ENCODE measurements around the gene SRGAP1.

Gene SRGAP1

DNA sequence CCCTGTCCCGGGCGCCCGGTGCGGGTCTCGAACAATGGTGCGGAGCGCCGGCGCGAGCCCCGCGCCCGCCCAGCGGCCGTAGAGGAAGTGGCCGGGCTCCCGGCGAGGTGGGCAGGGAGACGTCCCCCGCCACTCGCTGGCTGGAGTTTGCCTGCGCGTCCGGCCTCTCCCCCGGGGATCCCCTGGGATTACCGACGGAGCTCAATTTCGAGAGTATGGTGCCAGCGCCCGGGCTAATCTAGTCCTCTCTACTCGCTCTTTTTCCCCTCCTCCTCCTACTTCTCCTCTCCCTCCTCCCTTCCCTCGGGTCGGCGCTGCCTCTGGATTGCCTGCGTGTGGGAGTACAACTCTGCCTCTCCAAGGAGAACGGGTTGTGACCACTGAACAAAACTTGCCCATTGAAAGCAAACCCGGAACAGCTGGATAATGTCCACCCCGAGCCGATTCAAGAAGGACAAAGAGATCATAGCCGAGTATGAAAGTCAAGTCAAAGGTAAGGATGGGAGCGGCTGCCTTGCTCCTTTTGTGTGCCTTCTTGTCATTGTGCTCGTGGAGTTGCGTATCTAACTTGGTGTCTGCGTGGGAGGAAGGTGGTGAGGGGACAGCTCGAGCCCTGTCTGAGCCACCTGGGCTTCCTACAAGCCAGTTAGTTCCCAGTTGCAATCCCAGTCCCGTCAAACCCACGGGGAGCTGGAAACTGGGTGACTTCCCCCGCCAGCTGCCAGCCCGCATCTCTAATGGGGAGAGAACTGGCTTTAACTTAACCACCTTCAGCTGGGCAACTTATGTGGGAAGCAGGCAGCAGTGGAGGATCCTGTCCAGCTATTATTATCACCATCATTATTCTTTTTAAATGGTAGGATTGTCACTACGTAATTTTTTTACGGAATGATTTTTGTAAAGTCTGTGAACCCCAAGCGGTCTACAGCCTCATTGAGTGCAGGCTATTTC, at the start of gene SRGAP1:
SRGAP1 (plus strand) TSS at position 310 of the 951 bp plus-strand sequence; CDS start at position 427, 117 bp downstream.
- no peak for DNase-seq (ENCODE audit: low read depth in 2 of 2, low spot score in 1 of 2)

DNA sequence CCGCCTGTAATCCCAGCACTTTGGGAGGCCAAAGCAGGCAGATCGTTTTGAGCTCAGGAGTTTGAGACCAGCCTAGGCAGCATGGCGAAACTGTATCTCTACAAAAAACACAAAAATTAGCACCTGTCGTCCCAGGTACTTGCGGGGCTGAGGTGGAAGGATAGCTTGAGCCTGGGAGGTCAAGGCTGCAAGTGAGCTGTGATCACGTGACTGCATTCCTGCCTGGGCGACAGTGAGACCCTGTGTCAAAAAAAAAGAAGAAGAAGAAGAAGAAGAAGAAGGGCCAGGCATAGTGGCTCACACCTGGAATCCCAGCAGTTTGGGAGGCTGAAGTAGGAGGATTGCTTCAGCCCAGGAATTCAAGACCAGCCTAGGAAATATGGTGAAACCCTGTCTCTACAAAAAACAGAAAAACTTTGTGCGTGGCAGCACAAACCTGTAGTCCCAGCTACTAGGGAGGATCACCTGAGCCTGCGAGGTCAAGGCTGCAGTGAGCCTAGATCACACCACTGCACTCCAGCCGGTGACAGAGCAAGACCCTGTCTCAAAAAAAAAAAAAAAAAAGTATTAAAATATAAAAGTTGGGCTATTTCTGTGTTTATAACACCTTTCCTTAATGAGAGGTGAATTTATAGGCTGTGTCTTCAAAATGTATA, 49.3 kb upstream of the SRGAP1 start:
- no peak for DNase-seq (ENCODE audit: low read depth in 2 of 2, low spot score in 1 of 2)

DNA sequence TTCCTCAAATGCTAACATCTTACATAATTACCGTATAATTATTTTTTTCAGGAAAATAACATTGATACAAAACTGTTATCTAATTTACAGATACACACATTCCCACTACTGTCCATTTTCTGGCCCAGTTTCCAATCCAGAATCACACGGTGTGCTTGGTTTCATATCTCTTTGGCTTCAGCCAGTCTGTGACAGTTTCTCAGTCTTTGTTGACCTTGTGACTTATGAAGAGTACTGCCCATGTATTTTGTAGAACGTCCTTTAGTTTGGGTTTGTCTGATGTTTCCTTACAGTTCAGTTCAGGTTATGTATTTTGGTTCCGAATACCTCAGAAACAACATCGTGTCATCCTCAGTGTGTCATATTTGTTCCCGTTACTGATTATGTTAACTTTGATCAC, 48.6 kb upstream of the SRGAP1 start:
- no peak for DNase-seq (ENCODE audit: low read depth in 2 of 2, low spot score in 1 of 2)

DNA sequence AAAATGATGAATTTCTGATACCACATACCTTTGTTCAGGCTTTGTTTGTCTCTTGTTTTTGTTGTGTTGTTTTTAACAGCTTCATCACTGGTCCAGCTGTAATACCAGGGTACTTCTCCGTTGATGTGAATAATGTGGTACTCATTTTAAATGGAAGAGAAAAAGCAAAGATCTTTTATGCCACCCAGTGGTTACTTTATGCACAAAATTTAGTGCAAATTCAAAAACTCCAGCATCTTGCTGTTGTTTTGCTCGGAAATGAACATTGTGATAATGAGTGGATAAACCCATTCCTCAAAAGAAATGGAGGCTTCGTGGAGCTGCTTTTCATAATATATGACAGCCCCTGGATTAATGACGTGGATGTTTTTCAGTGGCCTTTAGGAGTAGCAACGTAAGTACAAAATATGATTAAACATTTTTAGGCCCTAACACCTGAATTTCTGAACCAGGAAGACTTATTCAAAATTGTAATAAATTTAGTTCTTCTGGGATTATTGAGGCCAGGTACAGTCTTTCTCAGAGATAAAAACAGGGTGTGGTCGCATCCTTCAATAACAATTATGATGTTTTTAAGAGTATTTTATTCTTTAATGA, 42.4 kb upstream of the SRGAP1 start:
- DNase-seq (ENCODE audit: low read depth in 2 of 2, low spot score in 1 of 2): no peak

DNA sequence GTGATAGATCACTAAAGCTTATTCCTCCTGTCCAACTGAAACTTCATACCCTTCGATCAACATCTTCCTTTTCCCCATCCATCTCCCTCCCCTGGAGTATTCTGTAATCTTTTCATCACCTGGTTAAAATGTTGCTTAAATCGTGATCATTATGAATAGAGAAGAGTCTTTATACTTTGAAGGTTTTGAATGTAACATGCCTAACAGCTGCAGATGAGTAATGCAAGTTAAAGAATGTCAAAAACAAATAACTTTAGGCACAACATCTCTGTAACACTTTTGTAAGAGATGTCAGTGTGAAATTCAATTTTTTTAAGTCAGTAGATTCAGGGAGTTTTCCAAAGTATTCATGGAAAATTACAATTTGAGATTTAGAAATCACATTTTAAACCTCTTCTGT, 39.8 kb upstream of the SRGAP1 start:
- DNase-seq (ENCODE audit: low read depth in 2 of 2, low spot score in 1 of 2): no peak

DNA sequence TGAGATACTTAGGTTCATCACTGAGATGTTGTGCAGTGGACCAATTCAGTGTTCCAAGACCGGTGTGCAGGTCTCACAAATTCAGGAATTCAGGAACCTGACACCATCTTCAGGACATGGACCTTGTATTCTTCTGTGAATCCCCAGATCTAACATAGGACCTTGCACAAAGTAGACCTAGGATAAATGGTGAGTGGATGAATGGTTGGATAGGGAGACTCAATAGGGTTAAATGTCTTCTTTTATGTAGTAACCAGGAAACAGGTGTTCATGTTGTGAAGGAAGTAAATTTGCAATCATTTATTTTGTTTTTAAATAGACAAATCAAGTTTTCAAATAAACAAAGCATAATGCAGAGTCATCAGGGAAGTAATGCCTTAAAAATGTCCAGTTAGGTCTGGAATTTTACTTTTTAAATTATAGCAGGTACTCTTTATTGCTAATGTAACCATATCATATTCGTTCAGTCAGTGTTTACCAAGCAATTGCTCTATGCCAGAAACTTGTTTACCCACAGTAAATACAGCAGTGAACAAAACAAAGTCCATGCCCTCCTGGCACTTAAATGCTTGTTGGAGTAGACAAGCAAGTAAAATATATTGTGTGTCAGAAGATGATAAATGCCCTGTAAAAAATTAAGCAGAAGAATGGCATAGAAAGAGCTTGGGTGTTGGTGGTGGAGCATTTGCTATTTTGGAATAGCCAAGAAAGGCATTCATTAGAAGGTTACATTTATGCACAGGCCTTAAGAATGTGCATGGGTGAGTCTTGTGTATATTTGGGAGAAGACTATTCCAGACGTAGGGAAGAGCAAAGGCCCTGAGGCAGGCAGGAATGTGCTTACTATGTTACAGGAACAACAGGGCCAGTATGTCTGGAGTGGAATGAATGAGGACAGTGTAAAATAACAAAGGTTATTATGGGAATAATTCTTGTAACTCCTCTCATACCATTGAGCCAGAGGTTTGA, 38.5 kb upstream of the SRGAP1 start:
- no peak for DNase-seq (ENCODE audit: low read depth in 2 of 2, low spot score in 1 of 2)

DNA sequence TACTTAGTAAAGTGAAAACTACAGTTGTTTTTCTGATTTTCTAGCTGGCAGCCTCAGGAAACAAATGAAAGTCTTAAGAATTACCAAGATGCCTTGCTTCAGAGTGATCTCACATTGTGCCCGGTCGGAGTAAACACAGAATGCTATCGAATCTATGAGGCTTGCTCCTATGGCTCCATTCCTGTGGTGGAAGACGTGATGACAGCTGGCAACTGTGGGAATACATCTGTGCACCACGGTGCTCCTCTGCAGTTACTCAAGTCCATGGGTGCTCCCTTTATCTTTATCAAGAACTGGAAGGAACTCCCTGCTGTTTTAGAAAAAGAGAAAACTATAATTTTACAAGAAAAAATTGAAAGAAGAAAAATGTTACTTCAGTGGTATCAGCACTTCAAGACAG, 35.9 kb upstream of the SRGAP1 start:
- DNase-seq (ENCODE audit: low read depth in 2 of 2, low spot score in 1 of 2): no peak

DNA sequence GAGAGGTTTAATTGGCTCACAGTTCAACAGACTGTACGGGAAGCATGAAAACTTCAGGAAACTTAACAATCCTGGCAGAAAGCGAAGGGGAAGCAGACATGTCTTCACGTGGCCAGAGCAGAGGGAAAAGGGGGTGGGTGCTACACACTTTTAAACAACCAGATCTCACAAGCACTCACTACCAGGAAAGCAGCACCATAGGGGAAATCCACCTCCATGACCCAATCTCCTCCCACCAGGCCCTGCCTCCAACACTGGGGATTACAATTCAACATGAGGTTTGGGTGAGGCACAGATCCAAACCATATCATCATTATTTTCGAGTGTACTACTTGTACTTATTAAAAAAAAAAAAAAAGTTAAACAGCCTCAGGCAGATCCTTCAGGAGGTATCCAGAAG, 34.9 kb upstream of the SRGAP1 start:
- DNase-seq (ENCODE audit: low read depth in 2 of 2, low spot score in 1 of 2): no peak

DNA sequence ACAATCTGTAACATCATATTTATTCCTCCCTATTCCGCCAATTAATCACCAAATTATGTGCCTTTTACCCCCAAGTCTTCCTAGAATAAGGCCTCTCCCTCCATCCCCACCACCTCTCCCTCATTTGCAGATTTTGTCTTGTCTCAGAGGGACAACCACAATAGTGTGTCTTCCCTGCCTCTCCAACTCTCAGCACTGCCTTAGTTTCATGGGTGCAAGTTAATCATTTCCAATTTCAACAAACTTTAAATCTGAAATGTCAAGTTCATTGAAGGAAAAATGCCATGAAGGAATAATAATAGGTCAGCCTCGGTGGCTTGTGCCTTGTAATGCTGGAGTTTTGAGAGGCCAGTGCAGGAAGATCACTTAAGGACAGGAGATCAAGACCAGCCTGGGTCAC, 33.2 kb upstream of the SRGAP1 start:
- no peak for DNase-seq (ENCODE audit: low read depth in 2 of 2, low spot score in 1 of 2)

DNA sequence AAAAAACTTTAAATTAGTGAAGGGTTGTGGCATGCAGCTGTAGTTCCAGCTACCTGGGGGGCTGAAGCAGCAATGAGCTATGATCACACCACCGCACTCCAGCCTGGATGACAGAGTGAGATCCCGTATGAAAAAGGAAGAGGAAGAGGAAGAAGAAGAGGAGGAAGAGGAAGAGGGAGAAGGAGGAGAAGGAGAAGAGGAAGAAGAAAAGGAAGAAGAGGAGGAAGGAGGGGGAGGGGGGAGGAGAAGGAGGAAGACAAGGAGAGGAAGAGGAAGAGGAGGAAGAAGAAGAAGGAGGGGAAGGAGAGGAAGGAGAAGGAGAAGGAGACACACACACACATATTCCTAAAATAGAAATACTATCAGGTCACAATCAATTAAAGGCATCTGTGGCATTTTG, 32.7 kb upstream of the SRGAP1 start:
- no peak for DNase-seq (ENCODE audit: low read depth in 2 of 2, low spot score in 1 of 2)

DNA sequence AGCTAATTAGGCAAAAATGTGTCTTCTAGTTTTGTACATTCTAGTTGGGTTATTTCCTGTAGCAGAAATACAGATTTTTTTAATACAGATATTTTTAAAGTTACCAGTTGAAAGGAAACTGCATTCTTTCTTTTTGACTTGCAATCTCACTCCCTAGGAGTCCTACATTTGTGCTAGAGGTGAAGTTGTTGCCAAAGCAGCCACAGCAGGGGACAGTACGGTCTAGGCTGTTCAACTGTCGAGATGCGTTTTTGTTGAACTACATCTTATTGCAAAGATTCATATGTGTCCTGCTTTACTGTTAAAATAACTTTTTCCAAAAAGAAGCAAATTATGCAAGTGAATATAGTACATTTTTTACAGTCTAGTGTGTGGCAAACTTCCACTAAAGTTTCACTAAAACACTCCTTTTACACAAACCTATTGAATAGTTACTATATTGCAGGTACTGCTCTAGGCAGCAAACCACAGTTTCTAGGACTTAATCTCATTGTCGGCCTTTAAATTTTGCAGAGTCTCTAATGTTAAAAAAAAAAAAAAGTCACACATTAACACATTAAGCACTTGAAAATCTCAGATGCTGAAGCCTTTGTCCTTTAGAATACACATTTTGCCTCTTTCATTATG, 30.2 kb upstream of the SRGAP1 start:
- DNase-seq (ENCODE audit: low read depth in 2 of 2, low spot score in 1 of 2): no peak

DNA sequence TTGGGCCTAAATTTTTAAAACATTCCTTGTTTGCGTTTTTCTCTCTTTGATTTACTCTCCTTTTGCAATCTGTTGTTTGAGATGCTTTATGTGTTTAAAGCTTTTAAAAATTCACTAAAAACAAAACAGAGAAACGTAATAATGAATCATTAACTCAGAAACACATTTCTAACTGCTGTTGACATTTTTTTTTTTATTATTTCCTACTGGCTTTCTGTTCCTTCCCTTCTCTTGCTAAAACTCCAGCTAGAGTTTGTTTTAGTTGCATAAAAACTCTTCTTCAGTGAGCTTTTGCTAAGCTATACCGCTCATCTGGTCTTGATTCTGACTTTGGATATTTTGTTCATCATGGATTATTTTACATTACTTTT, 29.0 kb upstream of the SRGAP1 start:
- DNase-seq (ENCODE audit: low read depth in 2 of 2, low spot score in 1 of 2): no peak

DNA sequence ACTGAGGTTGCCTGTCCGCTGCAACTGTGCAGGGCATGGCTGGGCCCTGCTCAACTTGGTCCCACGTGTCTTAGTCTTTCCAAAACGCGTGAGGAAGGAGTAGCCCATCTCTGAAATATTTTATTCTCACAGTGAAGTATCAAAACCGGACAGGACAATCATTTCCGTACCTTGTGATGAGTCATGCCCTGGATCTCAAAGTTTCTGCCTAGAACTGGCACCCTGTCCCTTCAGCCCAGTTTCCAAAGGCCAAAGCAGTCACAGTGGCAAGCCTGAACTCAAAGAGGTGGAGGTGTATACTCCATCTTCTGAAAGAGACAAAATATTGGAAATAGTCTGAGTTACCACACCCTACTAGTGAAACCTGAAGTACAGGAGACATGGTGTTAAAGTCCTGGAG, 28.5 kb upstream of the SRGAP1 start:
- no peak for DNase-seq (ENCODE audit: low read depth in 2 of 2, low spot score in 1 of 2)

DNA sequence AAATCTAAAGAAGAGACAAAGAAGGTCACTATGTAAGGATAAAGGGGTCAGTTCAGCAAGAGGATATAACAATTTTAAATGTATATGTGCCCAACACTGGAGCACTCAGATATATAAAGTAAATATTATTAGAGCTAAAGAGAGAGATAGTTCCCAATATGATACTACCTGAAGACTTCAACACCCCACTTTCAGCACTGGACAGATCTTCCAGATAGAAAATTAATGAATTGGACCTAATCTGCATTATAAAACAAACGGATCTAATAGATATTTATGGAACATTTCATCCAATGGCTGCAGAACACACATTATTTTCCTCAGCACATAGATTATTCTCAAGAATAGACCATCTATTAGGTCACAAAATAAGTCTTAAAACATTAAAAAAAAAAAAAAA, 24.1 kb upstream of the SRGAP1 start:
- DNase-seq (ENCODE audit: low read depth in 2 of 2, low spot score in 1 of 2): no peak

DNA sequence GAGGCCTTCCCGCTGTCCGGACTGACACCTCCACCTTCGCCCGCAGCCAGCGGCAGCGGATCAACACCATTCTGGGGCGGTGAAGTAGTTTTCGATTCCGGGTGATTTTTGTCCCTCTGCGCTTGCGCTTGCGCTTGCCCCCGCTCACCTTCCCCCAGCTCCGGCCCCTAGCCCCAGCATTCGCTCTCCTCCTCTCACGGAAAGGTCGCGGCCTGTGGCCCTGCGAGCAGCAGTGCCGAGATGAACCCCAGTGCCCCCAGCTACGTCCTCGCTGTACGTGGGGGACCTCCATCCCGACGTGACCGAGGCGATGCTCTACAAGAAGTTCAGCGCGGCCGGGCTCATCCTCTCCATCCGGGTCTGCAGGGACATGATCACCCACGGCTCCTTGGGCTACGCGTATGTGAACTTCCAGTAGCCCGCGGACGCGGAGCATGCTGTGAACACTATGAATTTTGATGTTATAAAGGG, 22.7 kb upstream of the SRGAP1 start:
- no peak for DNase-seq (ENCODE audit: low read depth in 2 of 2, low spot score in 1 of 2)

DNA sequence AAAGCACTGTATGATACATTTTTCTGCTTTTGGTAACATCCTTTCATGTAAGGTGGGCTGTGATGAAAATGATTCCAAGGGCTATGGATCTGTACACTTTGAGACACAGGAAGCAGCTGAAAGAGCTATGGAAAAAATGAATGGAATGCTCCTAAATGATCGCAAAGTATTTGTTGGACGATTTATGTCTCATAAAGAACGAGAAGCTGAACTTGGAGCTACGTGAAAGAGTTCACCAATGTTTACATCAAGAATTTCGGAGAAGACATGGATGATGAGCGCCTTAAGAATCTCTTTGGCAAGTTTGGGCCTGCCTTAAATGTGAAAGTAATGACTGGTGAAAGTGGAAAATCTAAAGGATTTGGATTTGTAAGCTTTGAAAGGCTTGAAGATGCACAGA, 22.1 kb upstream of the SRGAP1 start:
- no peak for DNase-seq (ENCODE audit: low read depth in 2 of 2, low spot score in 1 of 2)

DNA sequence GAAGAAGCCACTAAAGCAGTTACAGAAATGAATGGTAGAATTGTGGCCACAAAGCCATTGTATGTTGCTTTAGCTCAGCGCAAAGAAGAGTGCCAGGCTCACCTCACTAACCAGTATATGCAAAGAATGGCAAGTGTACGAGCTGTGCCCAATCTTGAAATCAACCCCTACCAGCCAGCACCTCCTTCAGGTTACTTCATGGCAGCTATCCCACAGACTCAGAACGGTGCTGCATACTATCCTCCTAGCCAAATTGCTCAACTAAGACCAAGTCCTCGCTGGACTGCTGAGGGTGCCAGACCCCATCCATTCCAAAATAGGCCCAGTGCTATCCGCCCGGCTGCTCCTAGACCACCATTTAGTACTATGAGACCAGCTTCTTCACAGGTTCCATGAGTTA, 21.5 kb upstream of the SRGAP1 start:
- no peak for DNase-seq (ENCODE audit: low read depth in 2 of 2, low spot score in 1 of 2)

DNA sequence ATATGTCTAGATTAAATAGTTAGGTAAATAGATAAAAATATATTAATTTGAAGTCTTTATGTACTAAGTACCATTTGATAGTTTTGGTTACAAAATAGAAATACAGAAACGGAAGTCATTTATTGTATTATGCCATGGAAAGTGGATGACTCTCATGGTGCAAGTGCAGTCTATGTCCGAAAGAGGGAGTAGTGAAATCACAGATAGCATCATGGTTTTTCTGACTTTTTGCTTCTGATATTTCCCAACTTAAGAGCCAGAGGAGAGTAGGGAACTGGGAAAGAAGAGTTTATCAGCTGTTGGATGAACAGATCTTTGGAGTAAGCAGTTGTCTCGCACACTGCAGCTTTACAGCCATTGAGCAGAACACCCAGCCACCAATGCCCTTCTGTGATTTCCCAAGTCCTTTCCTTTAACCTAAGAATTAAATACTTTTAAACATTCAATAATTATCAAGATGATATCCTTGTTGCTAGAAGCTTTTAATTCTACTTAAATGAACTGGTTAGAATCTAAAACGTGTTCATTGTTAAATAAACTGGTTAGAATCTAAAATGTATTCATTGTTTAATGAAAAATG, 18.4 kb upstream of the SRGAP1 start:
- DNase-seq (ENCODE audit: low read depth in 2 of 2, low spot score in 1 of 2): no peak

DNA sequence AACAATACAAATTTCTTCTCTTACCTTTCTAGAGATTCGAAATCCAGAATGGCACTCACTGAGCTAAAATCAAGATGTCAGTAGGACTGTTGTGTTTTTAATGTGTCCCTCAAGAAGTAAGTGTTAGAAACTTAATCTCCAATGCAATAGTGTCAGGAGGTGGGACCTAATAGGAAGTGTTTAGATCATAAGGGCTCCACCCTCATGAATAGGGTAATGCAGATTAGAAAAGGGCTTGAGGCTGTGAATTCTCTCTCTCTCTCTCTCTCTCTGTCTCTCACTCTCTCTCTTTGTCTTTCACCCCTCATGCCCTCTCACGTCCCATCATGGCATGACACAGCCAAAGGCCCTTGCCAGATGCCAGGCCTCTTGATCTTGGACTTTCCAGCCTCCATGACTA, 15.6 kb upstream of the SRGAP1 start:
- DNase-seq (ENCODE audit: low read depth in 2 of 2, low spot score in 1 of 2): no peak

DNA sequence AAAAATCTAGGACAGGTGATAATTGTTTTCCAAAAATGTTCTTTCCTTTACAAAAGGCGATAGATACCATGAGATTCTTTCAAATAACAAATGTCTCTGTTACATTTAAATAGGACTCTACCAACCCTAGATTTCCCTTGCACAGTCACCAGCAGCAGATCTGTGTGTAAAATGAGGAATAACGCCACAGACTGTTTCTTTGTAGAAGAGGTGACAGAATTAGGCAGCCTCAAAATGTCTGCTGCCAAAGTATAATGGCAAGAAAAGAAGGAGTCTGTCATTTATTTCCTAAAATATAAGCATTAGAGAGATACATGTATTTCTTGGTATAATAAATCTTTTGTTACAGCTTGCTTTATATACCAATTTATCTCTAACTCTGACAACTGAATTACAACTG, 8.5 kb upstream of the SRGAP1 start:
- DNase-seq (ENCODE audit: low read depth in 2 of 2, low spot score in 1 of 2): no peak
